ENCODE results near the gene SHOC1.

GRCh38 chr9:111783424-111783823, 11.3 kb downstream of the SHOC1 start:
- TF ChIP-seq POLR2A (IDR thresholded peaks at IDR 0.05), result no peak
- no peak for TF ChIP-seq CTCF (IDR thresholded peaks at IDR 0.05)

All from lower leg skin (tissue), 3 donors.